ENCODE measurements around the gene XPNPEP1.

Gene XPNPEP1

GRCh38 chr10:109863775-109864174, 59.5 kb downstream of the XPNPEP1 start:
- no peak for DNase-seq (ENCODE audit: low spot score)

- DNase-seq (ENCODE audit: low spot score), result no peak
Measured at GRCh38 chr10:109862738-109863137, 60.6 kb downstream of the XPNPEP1 start.

GRCh38 chr10:109862041-109862440, 61.3 kb downstream of the XPNPEP1 start:
- peak; percentile 7 for DNase-seq (ENCODE audit: low spot score)

- DNase-seq (ENCODE audit: low spot score), result no peak
Measured at GRCh38 chr10:109861081-109861480, 62.2 kb downstream of the XPNPEP1 start.

- DNase-seq (ENCODE audit: low spot score), result no peak
Measured at GRCh38 chr10:109859221-109859620, 64.1 kb downstream of the XPNPEP1 start.

GRCh38 chr10:109855746-109856145, 67.6 kb downstream of the XPNPEP1 start:
- DNase-seq (ENCODE audit: low spot score), result no peak

GRCh38 chr10:109853921-109854320, 69.4 kb downstream of the XPNPEP1 start:
- DNase-seq (ENCODE audit: low spot score), result no peak

- DNase-seq (ENCODE audit: low spot score), result peak; percentile 82
Measured at GRCh38 chr10:109852475-109853037, 70.8 kb downstream of the XPNPEP1 start.

GRCh38 chr10:109851616-109852474, 71.5 kb downstream of the XPNPEP1 start:
- no peak for DNase-seq (ENCODE audit: low spot score)

GRCh38 chr10:109846832-109847231, 76.5 kb downstream of the XPNPEP1 start:
- DNase-seq (ENCODE audit: low spot score), result no peak

- DNase-seq (ENCODE audit: low spot score), result no peak
Measured at GRCh38 chr10:109845308-109845707, 78.0 kb downstream of the XPNPEP1 start.

- DNase-seq (ENCODE audit: low spot score), result no peak
Measured at GRCh38 chr10:109838592-109839244, 84.6 kb downstream of the XPNPEP1 start.

- DNase-seq (ENCODE audit: low spot score), result no peak
Measured at GRCh38 chr10:109837384-109837783, 85.9 kb downstream of the XPNPEP1 start.

GRCh38 chr10:109835257-109835656, 88.1 kb downstream of the XPNPEP1 start:
- DNase-seq (ENCODE audit: low spot score), result no peak

- no peak for DNase-seq (ENCODE audit: low spot score)
Measured at GRCh38 chr10:109831846-109832245, 91.5 kb downstream of the XPNPEP1 start.

GRCh38 chr10:109824206-109824605, 99.1 kb downstream of the XPNPEP1 start:
- no peak for DNase-seq (ENCODE audit: low spot score)

- no peak for DNase-seq (ENCODE audit: low spot score)
Measured at GRCh38 chr10:109823196-109823595, 100.1 kb downstream of the XPNPEP1 start.

- DNase-seq (ENCODE audit: low spot score), result no peak
Measured at GRCh38 chr10:109821672-109822071, 101.6 kb downstream of the XPNPEP1 start.

GRCh38 chr10:109820620-109821405, 102.5 kb downstream of the XPNPEP1 start:
- DNase-seq (ENCODE audit: low spot score), result no peak

GRCh38 chr10:109819807-109820206, 103.5 kb downstream of the XPNPEP1 start:
- no peak for DNase-seq (ENCODE audit: low spot score)

Data from pons (tissue), 1 donor.